GM12864 (cell line): Measurements from ENCODE around the gene MTMR10.

ENCODE experiments used
- DNase-seq: peaks from one replicate; pipeline ENCODE4 v3.0.0-alpha.2; 2011; ENCODE audit warnings: low read depth
- H3K4me3 ChIP-seq: 2 replicates; pipeline ENCODE4 v1.5.1; 2011; ENCODE audit warnings: mild to moderate bottlenecking, low read depth, low read length, control low read depth
- CTCF ChIP-seq: IDR thresholded peaks from 2 replicates; pipeline ENCODE4 v1.5.1; 2011; ENCODE audit warnings: low read depth, mild to moderate bottlenecking, moderate library complexity, low read length, control low read depth, inconsistent platforms; ENCODE audit errors: missing control alignments

MTMR10 gene

GRCh38 chr15:30984118-30984517 is 7.3 kb downstream of the MTMR10 start:
- TF ChIP-seq CTCF: no peak
- no peak for DNase-seq
- no peak overlapping the region for H3K4me3 ChIP-seq

GRCh38 chr15:30979457-30979856 is 12.0 kb downstream of the MTMR10 start:
- no peak for TF ChIP-seq CTCF
- DNase-seq: no peak
- H3K4me3 ChIP-seq: no peak overlapping the region

- H3K4me3 ChIP-seq: no peak overlapping the region
- no peak for TF ChIP-seq CTCF
- no peak for DNase-seq
Observed at GRCh38 chr15:30978328-30978727, 13.1 kb downstream of the MTMR10 start.

GRCh38 chr15:30974112-30974511 is 17.3 kb downstream of the MTMR10 start:
- DNase-seq: no peak
- no peak overlapping the region for H3K4me3 ChIP-seq
- TF ChIP-seq CTCF: no peak

- TF ChIP-seq CTCF: no peak
- H3K4me3 ChIP-seq: no peak overlapping the region
Observed at GRCh38 chr15:30973379-30973778, 18.0 kb downstream of the MTMR10 start.

GRCh38 chr15:30969724-30970123 is 21.7 kb downstream of the MTMR10 start:
- TF ChIP-seq CTCF: no peak
- H3K4me3 ChIP-seq: no peak overlapping the region
- no peak for DNase-seq

More at GRCh38 chr15:30973379-30973778, 18.0 kb downstream of the MTMR10 start:
- DNase-seq: no peak

GRCh38 chr15:30963681-30964080 is 27.7 kb downstream of the MTMR10 start:
- DNase-seq: no peak
- H3K4me3 ChIP-seq: no peak overlapping the region

More at GRCh38 chr15:30963681-30964080, 27.7 kb downstream of the MTMR10 start:
- no peak for TF ChIP-seq CTCF
